Measurements from ENCODE around the gene LHPP.

Gene LHPP

GRCh38 chr10:124517931-124518330, 56.3 kb downstream of the LHPP start:
- H3K4me3 ChIP-seq (ENCODE audit: low read depth, low read length): no peak overlapping the region

DNA sequence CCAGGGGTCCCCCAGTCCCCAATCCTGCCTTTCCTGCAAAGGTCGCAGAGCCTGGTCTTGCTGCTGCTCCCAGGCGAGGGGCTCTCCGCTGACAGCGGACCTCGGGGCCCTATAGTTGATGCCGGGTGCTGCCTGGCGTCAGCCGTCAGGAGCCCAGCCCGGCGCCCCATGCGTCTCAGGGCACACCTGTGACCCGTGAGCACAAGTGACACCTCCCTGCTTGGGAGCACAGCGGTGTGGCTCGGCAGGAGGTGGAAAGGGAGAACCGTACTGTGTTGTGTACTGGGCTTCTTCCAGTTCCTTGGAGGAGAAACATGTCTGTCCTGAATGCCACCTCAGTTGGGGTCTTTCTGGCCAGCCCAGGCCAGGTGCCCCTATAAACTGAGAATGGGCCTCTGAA, 56.7 kb downstream of the LHPP start:
- no peak overlapping the region for H3K4me3 ChIP-seq (ENCODE audit: low read depth, low read length)

GRCh38 chr10:124520558-124521428, 59.2 kb downstream of the LHPP start:
- H3K4me3 ChIP-seq (ENCODE audit: low read depth, low read length): no peak overlapping the region

DNA sequence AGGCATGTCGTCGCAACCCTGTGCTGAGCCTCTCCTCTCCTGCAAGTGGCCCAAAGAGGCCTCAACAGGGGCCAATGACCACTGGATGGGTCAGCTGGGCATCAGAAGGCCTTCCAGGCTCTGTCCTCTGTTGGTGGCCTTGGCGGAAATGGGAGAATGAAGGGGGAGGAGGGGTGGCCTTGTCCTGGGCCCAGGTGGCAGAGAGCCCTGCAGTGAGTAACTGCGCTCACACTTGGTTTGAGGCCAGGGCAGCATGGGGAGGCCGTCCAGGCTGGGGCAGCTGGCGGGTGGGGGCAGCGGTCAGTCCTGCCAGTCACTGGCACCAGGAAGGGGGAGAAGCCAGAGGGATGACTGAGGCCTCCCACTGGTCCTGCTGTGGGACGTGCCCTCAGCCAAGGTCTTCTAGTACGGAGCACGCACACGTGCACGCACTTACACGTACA, 59.8 kb downstream of the LHPP start:
- H3K4me3 ChIP-seq (ENCODE audit: low read depth, low read length): no peak overlapping the region

GRCh38 chr10:124522131-124522932, 60.7 kb downstream of the LHPP start:
- H3K4me3 ChIP-seq (ENCODE audit: low read depth, low read length): no peak overlapping the region

- no peak overlapping the region for H3K4me3 ChIP-seq (ENCODE audit: low read depth, low read length)
Observed at GRCh38 chr10:124522933-124523871, 61.6 kb downstream of the LHPP start.

DNA sequence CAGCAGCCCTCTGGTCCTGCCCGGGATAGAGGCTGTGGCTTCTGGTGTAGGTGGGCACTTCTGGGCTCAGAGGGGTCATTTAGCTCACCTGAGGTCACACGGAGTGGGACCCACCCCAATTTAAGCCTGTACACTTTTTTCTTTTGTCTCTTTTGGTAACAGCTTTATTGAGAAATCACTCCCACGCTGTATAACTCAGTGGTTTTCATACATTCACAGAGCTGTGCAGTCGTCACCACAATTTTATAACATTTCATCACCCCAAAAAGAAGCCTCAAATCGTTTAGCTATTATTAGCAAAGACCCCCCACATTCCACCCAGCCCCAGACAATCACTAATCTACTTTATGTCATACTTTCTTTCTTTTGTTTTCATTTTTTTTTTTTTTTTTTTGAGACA, 62.3 kb downstream of the LHPP start:
- H3K4me3 ChIP-seq (ENCODE audit: low read depth, low read length): no peak overlapping the region

- no peak overlapping the region for H3K4me3 ChIP-seq (ENCODE audit: low read depth, low read length)
Observed at GRCh38 chr10:124524991-124525653, 63.5 kb downstream of the LHPP start.

DNA sequence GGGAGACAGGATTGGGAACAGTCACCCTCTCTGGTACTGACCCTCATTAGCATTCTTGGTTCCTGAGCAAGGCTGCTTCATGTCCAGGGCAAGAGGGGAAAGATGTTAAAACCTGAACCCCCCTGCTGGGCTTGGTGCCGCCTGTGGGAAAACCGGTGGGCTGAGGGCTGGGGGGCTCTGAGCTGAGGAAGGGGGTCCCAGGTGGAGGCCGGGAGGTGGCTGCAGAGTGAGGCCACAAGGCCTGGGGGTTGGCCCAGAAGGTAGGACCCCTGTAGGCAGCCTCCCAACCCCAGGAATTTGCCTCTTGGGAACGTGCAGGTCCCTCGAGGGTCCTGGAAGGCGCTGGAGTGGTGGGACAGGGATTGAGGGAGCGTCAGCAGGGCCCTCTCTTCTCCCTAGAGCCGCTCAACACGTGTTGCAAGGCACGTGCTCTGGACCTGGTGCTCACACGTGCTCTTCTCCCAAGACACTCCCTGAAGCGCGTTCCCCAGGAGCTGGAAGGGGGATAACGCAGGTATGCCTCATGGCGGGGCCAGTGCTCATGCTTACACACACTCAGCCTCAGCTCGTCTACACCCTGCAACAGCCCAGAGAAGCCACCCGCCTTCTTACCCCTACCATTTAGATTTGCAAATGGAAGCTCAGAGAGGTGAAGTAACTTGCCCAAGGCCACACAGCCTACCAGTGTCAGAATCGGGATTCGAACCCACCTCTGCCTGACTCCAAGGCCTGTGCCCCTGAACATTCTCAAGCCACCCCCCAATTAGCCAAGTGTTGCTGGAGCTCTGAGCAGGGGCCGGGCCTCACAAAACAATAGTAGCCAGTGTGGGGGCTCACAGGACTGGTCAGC, 64.4 kb downstream of the LHPP start:
- H3K4me3 ChIP-seq (ENCODE audit: low read depth, low read length): no peak overlapping the region

GRCh38 chr10:124526621-124527267, 65.1 kb downstream of the LHPP start:
- no peak overlapping the region for H3K4me3 ChIP-seq (ENCODE audit: low read depth, low read length)

DNA sequence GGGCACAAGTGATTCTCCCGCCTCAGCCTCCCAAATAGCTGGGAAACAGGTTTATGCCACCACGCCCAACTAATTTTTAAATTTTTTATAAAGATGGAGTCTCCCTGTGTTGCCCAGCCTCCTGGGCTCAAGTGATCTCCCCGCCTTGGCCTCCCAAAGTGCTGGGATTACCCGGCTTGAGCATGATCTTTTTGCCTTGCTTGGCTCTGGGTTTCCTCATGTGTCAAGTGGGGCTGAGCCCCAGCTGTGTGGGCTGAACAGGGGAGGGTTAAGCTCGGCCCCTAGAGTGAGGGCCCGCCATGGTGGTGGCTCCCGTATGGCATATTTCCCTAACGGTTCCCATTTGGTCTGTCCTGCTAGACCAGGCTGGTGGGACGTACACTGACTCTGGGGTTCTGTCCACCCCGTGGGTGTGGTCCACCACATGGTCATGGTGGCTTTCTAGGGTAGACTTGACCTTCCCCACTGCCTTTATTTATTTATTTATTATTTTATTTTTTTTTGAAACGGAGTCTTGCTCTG, 66.3 kb downstream of the LHPP start:
- H3K4me3 ChIP-seq (ENCODE audit: low read depth, low read length): no peak overlapping the region

- H3K4me3 ChIP-seq (ENCODE audit: low read depth, low read length): no peak overlapping the region
Observed at GRCh38 chr10:124529661-124530214, 68.1 kb downstream of the LHPP start.

DNA sequence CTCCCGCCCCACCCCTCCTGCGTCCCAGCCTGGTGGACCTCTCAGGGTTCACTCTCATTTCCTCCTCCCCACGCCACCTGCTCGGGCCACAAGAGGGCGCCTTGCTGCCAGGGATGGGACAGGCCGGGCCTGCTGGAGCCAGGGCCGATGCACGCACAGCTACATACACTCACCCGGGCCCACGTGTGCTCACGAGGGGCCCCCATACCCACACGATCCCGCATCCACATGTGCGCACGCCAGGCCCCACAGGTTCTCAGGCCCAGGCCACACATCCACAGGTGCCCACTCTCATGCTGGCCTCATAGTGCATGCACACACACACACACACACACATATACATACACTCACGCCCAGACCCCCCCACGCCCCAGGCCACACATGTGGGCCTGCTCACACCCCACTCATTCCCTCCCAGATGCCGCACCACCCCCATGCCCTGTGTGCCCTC, 68.6 kb downstream of the LHPP start:
- no peak overlapping the region for H3K4me3 ChIP-seq (ENCODE audit: low read depth, low read length)

DNA sequence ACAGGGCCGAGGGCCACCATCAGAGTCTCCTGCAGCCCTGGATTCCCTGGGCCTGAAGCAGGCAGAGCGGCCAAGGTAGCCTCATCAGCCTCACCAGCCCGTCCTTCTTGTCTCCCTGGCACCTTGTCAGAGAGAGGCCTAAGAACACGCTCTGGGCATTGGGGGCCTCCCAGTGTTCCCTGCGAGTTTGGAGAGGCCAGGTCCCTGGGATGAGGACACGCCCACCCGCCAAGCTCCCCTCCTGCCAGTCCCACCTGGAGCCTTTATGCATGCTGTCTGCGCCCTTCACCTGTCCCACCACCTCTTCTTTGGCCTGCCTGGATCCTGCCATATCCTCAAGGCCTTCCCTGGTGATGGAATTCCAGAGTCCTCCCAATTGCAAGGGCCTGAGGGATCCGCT, 69.2 kb downstream of the LHPP start:
- H3K4me3 ChIP-seq (ENCODE audit: low read depth, low read length): no peak overlapping the region

DNA sequence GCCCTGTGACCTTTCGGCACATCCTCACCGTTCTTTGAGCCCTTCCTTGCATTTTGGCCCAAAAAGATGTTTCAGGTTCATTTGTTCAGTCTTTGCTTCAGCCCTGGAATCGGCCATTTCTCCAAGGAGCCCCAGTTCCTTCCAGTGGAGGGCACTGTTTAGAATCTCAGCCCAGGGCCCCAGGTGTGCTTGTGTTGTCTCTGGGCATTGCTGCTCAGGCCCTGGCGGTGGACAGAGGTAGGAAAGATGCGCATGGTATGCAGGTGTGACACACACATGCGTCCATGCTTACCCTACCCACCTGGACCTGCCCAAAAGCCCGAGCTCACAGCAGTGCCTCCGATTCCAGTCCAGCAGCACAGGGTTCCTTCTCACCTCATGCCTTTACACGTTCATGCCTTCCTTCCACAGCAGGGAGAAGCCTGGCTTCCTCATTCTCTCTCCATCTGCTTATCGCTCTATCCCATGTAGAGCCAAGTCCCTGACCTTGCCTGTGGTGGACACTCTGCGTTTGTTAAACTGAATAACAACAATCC, 70.6 kb downstream of the LHPP start:
- no peak overlapping the region for H3K4me3 ChIP-seq (ENCODE audit: low read depth, low read length)

GRCh38 chr10:124532788-124533187, 71.2 kb downstream of the LHPP start:
- no peak overlapping the region for H3K4me3 ChIP-seq (ENCODE audit: low read depth, low read length)

GRCh38 chr10:124533266-124533665, 71.6 kb downstream of the LHPP start:
- no peak overlapping the region for H3K4me3 ChIP-seq (ENCODE audit: low read depth, low read length)

- no peak overlapping the region for H3K4me3 ChIP-seq (ENCODE audit: low read depth, low read length)
Observed at GRCh38 chr10:124534231-124534798, 72.7 kb downstream of the LHPP start.

Data from iPS-11a (cell line).